Progenitor cell of endocrine pancreas (in vitro differentiated cells): ENCODE results near the gene RPP25. TPM values are rescaled to one million over a fixed set of nuclear protein-coding genes. Genes with fewer than 3 reads are reported as not detected.

Experiments
- DNase-seq: peaks from one replicate; pipeline ENCODE4 v3.0.0; 2021; ENCODE audit warnings: low spot score; ENCODE audit not compliant: unreplicated experiment
- H3K27ac Mint-ChIP-seq: 2 replicates; pipeline ENCODE4 v1.8.0; 2021; ENCODE audit warnings: mild to moderate bottlenecking, moderate library complexity, mixed read lengths
- H3K27me3 Mint-ChIP-seq: 2 replicates; pipeline ENCODE4 v1.8.0; 2021; ENCODE audit warnings: mixed read lengths
- H3K36me3 Mint-ChIP-seq: 2 replicates; pipeline ENCODE4 v1.8.0; 2022; ENCODE audit warnings: mixed read lengths; ENCODE audit not compliant: insufficient read depth
- H3K4me1 Mint-ChIP-seq: 2 replicates; pipeline ENCODE4 v1.8.0; 2021; ENCODE audit warnings: low read depth, mixed read lengths
- H3K4me3 Mint-ChIP-seq: 2 replicates; pipeline ENCODE4 v1.8.0; 2021; ENCODE audit warnings: low read depth, mild to moderate bottlenecking, moderate library complexity, mixed read lengths
- H3K9me3 Mint-ChIP-seq: 2 replicates; pipeline ENCODE4 v1.8.0; 2021; ENCODE audit warnings: low read depth, mixed read lengths
- total RNA-seq: library from RNA; stranded (reverse); gene quantifications from 2 replicates; pipeline ENCODE4 v1.2.1, GENCODE V29; 2021
- TF ChIP-seq, protein P1 (sequence below): fragments of 200-600 bp; sonication (generic); IDR thresholded peaks from one replicate; pipeline ENCODE4 v1.5.0; 2021; ENCODE audit warnings: antibody characterized with exemption, mild to moderate bottlenecking; ENCODE audit not compliant: unreplicated experiment

The RPP25 gene
- total RNA-seq, 1 donor from 2014 or later, result 0.74 TPM

DNA sequence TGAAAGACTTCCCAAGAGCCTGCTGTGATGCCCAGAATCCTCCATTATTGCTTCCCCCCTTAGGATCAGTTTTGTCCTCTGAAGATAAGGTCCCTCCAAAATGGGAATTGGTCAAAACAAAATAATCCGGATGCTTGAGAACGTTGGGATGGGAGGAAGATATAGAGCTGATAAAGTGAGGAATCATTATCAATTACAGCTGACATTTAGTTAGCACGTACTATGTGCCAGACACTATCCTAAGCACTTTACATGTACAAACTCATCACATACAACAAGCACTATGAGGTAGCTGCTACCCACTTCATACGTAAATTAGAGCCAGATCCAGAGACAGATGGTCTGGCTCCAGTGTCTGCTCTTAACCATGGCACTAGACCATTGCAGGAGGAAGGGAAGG is 6.6 kb upstream of the RPP25 start:
- TF ChIP-seq, protein P1, sequence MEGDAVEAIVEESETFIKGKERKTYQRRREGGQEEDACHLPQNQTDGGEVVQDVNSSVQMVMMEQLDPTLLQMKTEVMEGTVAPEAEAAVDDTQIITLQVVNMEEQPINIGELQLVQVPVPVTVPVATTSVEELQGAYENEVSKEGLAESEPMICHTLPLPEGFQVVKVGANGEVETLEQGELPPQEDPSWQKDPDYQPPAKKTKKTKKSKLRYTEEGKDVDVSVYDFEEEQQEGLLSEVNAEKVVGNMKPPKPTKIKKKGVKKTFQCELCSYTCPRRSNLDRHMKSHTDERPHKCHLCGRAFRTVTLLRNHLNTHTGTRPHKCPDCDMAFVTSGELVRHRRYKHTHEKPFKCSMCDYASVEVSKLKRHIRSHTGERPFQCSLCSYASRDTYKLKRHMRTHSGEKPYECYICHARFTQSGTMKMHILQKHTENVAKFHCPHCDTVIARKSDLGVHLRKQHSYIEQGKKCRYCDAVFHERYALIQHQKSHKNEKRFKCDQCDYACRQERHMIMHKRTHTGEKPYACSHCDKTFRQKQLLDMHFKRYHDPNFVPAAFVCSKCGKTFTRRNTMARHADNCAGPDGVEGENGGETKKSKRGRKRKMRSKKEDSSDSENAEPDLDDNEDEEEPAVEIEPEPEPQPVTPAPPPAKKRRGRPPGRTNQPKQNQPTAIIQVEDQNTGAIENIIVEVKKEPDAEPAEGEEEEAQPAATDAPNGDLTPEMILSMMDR, result no peak
- Mint-ChIP-seq H3K4me1 (peaks cover 5% of the 10 kb centered on the region), H3K27ac (no peak overlapping the region), H3K4me3 (no peak overlapping the region), H3K27me3 (peaks cover 61% of the 10 kb centered on the region), H3K9me3 (no peaks in the 10 kb centered on the region), H3K36me3 (no peaks in the 10 kb centered on the region)
- no peak for DNase-seq

DNA sequence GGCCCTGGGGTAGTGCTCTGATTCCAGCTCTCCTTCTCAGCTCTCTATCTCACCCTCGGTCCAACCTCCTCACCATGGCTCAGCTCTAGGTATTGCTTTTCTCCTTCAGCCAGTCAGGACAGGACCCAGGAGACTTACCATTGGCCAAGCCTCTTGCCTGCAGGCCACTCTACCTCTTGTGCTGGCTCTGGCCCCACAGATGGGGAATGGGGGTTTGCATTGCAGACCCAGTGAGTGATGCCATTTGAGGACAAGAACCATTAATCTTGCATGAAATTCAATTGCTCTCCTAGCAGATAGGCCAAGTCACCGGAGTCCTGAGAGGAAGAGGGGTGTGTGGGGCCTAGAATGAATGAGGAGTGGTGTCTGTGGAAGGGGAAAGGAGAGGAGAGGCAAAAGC is 6.1 kb upstream of the RPP25 start:
- DNase-seq, result no peak
- H3K9me3 Mint-ChIP-seq, result no peaks in the 10 kb centered on the region
- peaks cover 5% of the 10 kb centered on the region for H3K4me1 Mint-ChIP-seq
- H3K27me3 Mint-ChIP-seq, result peaks cover 67% of the 10 kb centered on the region
- no peak overlapping the region for H3K27ac Mint-ChIP-seq
- no peak overlapping the region for H3K4me3 Mint-ChIP-seq
- H3K36me3 Mint-ChIP-seq, result no peaks in the 10 kb centered on the region
- TF ChIP-seq, protein P1, result no peak

DNA sequence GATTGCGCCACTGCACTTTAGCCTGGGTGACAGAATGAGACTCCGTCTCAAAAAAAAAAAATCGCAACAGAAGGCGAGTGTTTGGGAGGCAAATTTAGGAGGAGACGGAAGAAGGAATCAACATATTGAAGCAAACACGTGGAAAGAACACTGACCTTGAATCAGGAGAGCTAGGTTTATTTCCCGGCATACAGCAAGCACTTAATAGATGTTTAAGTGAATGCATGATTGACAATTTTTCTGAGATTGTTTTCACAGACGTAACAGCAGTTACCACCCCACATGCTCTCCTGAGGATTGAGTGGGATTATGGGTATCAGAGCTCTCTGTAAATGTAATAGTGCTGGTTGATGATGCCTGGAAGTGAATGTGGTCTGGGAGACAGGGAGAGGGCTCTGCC is 5.6 kb upstream of the RPP25 start:
- H3K36me3 Mint-ChIP-seq, result no peaks in the 10 kb centered on the region
- TF ChIP-seq, protein P1, result no peak
- H3K27me3 Mint-ChIP-seq, result peaks cover 71% of the 10 kb centered on the region
- no peak for DNase-seq
- peaks cover 5% of the 10 kb centered on the region for H3K4me1 Mint-ChIP-seq
- no peak overlapping the region for H3K4me3 Mint-ChIP-seq
- no peaks in the 10 kb centered on the region for H3K9me3 Mint-ChIP-seq
- no peak overlapping the region for H3K27ac Mint-ChIP-seq

DNA sequence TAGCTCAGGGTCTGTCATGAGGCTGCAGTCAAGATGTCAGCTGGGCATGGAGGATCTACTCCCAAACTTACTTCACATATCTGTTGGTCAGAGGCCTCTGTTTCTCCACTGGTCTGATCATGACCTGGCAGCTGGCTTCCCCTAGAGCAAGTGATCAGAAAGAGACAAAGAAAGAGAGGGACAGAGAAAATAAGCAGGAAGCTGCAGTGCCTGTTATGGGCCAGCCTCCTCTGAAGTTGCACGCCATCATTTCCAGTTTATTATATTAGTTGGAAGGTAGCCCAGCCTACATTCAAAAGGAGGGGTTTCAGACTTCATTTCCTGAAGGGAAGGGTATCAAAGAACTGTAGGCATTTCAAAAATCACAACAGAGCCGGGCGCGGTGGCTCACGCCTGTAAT is 5.0 kb upstream of the RPP25 start:
- Mint-ChIP-seq H3K4me1 (peaks cover 5% of the 10 kb centered on the region), H3K4me3 (no peak overlapping the region), H3K9me3 (no peaks in the 10 kb centered on the region), H3K36me3 (no peaks in the 10 kb centered on the region), H3K27me3 (peaks cover 71% of the 10 kb centered on the region), H3K27ac (no peak overlapping the region)
- TF ChIP-seq, protein P1, result no peak
- DNase-seq, result no peak

DNA sequence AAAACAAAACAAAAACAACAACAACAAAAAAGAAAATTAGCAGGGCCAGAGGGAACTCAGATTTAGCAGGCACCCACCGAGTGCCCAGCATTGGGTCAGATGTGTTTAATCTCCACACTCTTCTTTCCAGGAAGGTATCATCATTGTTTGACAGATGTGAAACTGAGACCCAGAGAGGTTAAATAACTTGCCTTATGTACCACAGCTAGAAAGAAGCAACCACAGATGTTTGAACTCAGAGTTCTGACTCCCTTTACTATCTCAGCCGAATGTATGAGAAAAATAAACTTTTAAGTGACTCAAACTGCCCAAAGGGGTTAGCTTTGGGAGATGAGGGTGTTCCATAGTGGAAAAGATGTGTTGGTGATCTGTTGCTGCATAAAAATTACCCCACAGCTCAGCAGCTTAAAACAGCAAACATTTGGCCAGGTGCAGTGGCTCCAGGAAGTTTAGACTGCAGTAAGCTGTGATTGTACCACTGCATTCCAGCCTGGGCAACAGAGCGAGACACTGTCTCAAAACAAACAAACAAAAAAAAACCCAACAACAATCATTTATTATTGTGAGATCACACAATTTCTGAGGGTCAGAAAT is 4.5 kb upstream of the RPP25 start:
- no peaks in the 10 kb centered on the region for H3K36me3 Mint-ChIP-seq
- H3K9me3 Mint-ChIP-seq, result no peaks in the 10 kb centered on the region
- no peak overlapping the region for H3K27ac Mint-ChIP-seq
- no peak for DNase-seq
- H3K4me1 Mint-ChIP-seq, result peaks cover 5% of the 10 kb centered on the region
- H3K4me3 Mint-ChIP-seq, result no peak overlapping the region
- TF ChIP-seq, protein P1, result no peak
- peaks cover 71% of the 10 kb centered on the region for H3K27me3 Mint-ChIP-seq
